ENCODE measurements around the gene SLF2.

Gene SLF2

GRCh38 chr10:100928039-100928438 is 15.3 kb downstream of the SLF2 start:
- no peak overlapping the region for H3K27ac ChIP-seq (ENCODE audit: low read depth, low read length)
- WGBS: 57% methylated on average over 1 of the region's 1 CpG
- H3K27me3 ChIP-seq (ENCODE audit: insufficient read depth, low read length): no peaks in the 10 kb centered on the region
- H3K36me3 ChIP-seq (ENCODE audit: insufficient read depth, low read length): peaks cover 96% of the 10 kb centered on the region
- H3K4me3 ChIP-seq (ENCODE audit: low read length): no peak overlapping the region
- no peaks in the 10 kb centered on the region for H3K9me3 ChIP-seq (ENCODE audit: insufficient read depth, low read depth, low read length)
- H3K9ac ChIP-seq (ENCODE audit: low read depth, low read length): no peak overlapping the region
- no peaks in the 10 kb centered on the region for H3K4me1 ChIP-seq (ENCODE audit: insufficient read depth, low read length)

- Histone ChIP-seq H3K4me3 (ENCODE audit: low read length) (no peak overlapping the region), H3K4me1 (ENCODE audit: insufficient read depth, low read length) (no peaks in the 10 kb centered on the region), H3K36me3 (ENCODE audit: insufficient read depth, low read length) (peaks cover 89% of the 10 kb centered on the region), H3K9ac (ENCODE audit: low read depth, low read length) (no peak overlapping the region), H3K9me3 (ENCODE audit: insufficient read depth, low read depth, low read length) (no peaks in the 10 kb centered on the region), H3K27ac (ENCODE audit: low read depth, low read length) (no peak overlapping the region), H3K27me3 (ENCODE audit: insufficient read depth, low read length) (no peaks in the 10 kb centered on the region)
Measured at GRCh38 chr10:100930368-100930767, 17.6 kb downstream of the SLF2 start.

- Histone ChIP-seq H3K36me3 (ENCODE audit: insufficient read depth, low read length) (peaks cover 84% of the 10 kb centered on the region), H3K27ac (ENCODE audit: low read depth, low read length) (no peak overlapping the region), H3K9ac (ENCODE audit: low read depth, low read length) (no peak overlapping the region), H3K27me3 (ENCODE audit: insufficient read depth, low read length) (no peaks in the 10 kb centered on the region), H3K4me3 (ENCODE audit: low read length) (no peak overlapping the region), H3K9me3 (ENCODE audit: insufficient read depth, low read depth, low read length) (no peaks in the 10 kb centered on the region), H3K4me1 (ENCODE audit: insufficient read depth, low read length) (no peaks in the 10 kb centered on the region)
- WGBS: 90% methylated on average over 3 of the region's 3 CpGs
Measured at GRCh38 chr10:100934084-100934659, 21.4 kb downstream of the SLF2 start.

GRCh38 chr10:100939763-100940344 is 27.1 kb downstream of the SLF2 start:
- Histone ChIP-seq H3K36me3 (ENCODE audit: insufficient read depth, low read length) (peaks cover 79% of the 10 kb centered on the region), H3K27me3 (ENCODE audit: insufficient read depth, low read length) (no peaks in the 10 kb centered on the region), H3K9ac (ENCODE audit: low read depth, low read length) (no peak overlapping the region), H3K9me3 (ENCODE audit: insufficient read depth, low read depth, low read length) (no peaks in the 10 kb centered on the region), H3K4me1 (ENCODE audit: insufficient read depth, low read length) (no peaks in the 10 kb centered on the region), H3K27ac (ENCODE audit: low read depth, low read length) (no peak overlapping the region), H3K4me3 (ENCODE audit: low read length) (no peak overlapping the region)

GRCh38 chr10:100942229-100942628 is 29.5 kb downstream of the SLF2 start:
- Histone ChIP-seq H3K9ac (ENCODE audit: low read depth, low read length) (no peak overlapping the region), H3K27ac (ENCODE audit: low read depth, low read length) (no peak overlapping the region), H3K27me3 (ENCODE audit: insufficient read depth, low read length) (no peaks in the 10 kb centered on the region), H3K4me3 (ENCODE audit: low read length) (no peak overlapping the region), H3K9me3 (ENCODE audit: insufficient read depth, low read depth, low read length) (no peaks in the 10 kb centered on the region), H3K36me3 (ENCODE audit: insufficient read depth, low read length) (peaks cover 91% of the 10 kb centered on the region), H3K4me1 (ENCODE audit: insufficient read depth, low read length) (no peaks in the 10 kb centered on the region)
- 84% methylated on average over 3 of the region's 3 CpGs for WGBS

- no peaks in the 10 kb centered on the region for H3K4me1 ChIP-seq (ENCODE audit: insufficient read depth, low read length)
- H3K9me3 ChIP-seq (ENCODE audit: insufficient read depth, low read depth, low read length): no peaks in the 10 kb centered on the region
- H3K4me3 ChIP-seq (ENCODE audit: low read length): no peak overlapping the region
- H3K27me3 ChIP-seq (ENCODE audit: insufficient read depth, low read length): no peaks in the 10 kb centered on the region
- H3K27ac ChIP-seq (ENCODE audit: low read depth, low read length): no peak overlapping the region
- H3K9ac ChIP-seq (ENCODE audit: low read depth, low read length): no peak overlapping the region
- H3K36me3 ChIP-seq (ENCODE audit: insufficient read depth, low read length): peaks cover 91% of the 10 kb centered on the region
Measured at GRCh38 chr10:100943508-100943907, 30.7 kb downstream of the SLF2 start.

GRCh38 chr10:100945754-100946153 is 33.0 kb downstream of the SLF2 start:
- Histone ChIP-seq H3K9ac (ENCODE audit: low read depth, low read length) (no peak overlapping the region), H3K4me3 (ENCODE audit: low read length) (no peak overlapping the region), H3K27ac (ENCODE audit: low read depth, low read length) (no peak overlapping the region), H3K4me1 (ENCODE audit: insufficient read depth, low read length) (no peaks in the 10 kb centered on the region), H3K27me3 (ENCODE audit: insufficient read depth, low read length) (no peaks in the 10 kb centered on the region), H3K9me3 (ENCODE audit: insufficient read depth, low read depth, low read length) (no peaks in the 10 kb centered on the region), H3K36me3 (ENCODE audit: insufficient read depth, low read length) (peaks cover 92% of the 10 kb centered on the region)

GRCh38 chr10:100948916-100949315 is 36.2 kb downstream of the SLF2 start:
- Histone ChIP-seq H3K36me3 (ENCODE audit: insufficient read depth, low read length) (peaks cover 76% of the 10 kb centered on the region), H3K27ac (ENCODE audit: low read depth, low read length) (no peak overlapping the region), H3K9me3 (ENCODE audit: insufficient read depth, low read depth, low read length) (no peaks in the 10 kb centered on the region), H3K4me3 (ENCODE audit: low read length) (no peak overlapping the region), H3K27me3 (ENCODE audit: insufficient read depth, low read length) (no peaks in the 10 kb centered on the region), H3K9ac (ENCODE audit: low read depth, low read length) (no peak overlapping the region), H3K4me1 (ENCODE audit: insufficient read depth, low read length) (no peaks in the 10 kb centered on the region)
- 96% methylated on average over 3 of the region's 3 CpGs for WGBS

- H3K27ac ChIP-seq (ENCODE audit: low read depth, low read length): no peak overlapping the region
- H3K9me3 ChIP-seq (ENCODE audit: insufficient read depth, low read depth, low read length): no peaks in the 10 kb centered on the region
- H3K4me3 ChIP-seq (ENCODE audit: low read length): no peak overlapping the region
- no peak overlapping the region for H3K9ac ChIP-seq (ENCODE audit: low read depth, low read length)
- H3K4me1 ChIP-seq (ENCODE audit: insufficient read depth, low read length): no peaks in the 10 kb centered on the region
- H3K27me3 ChIP-seq (ENCODE audit: insufficient read depth, low read length): no peaks in the 10 kb centered on the region
- peaks cover 78% of the 10 kb centered on the region for H3K36me3 ChIP-seq (ENCODE audit: insufficient read depth, low read length)
Measured at GRCh38 chr10:100960251-100960650, 47.5 kb downstream of the SLF2 start.

- H3K4me1 ChIP-seq (ENCODE audit: insufficient read depth, low read length): no peaks in the 10 kb centered on the region
- 79% methylated on average over 4 of the region's 4 CpGs for WGBS
- no peak overlapping the region for H3K4me3 ChIP-seq (ENCODE audit: low read length)
- no peak overlapping the region for H3K27ac ChIP-seq (ENCODE audit: low read depth, low read length)
- no peaks in the 10 kb centered on the region for H3K27me3 ChIP-seq (ENCODE audit: insufficient read depth, low read length)
- H3K36me3 ChIP-seq (ENCODE audit: insufficient read depth, low read length): peaks cover 65% of the 10 kb centered on the region
- no peaks in the 10 kb centered on the region for H3K9me3 ChIP-seq (ENCODE audit: insufficient read depth, low read depth, low read length)
- H3K9ac ChIP-seq (ENCODE audit: low read depth, low read length): no peak overlapping the region
Measured at GRCh38 chr10:100962351-100963080, 49.8 kb downstream of the SLF2 start.

GRCh38 chr10:100963826-100964225 is 51.1 kb downstream of the SLF2 start:
- WGBS: 95% methylated on average over 1 of the region's 1 CpG
- Histone ChIP-seq H3K27ac (ENCODE audit: low read depth, low read length) (no peak overlapping the region), H3K4me1 (ENCODE audit: insufficient read depth, low read length) (no peaks in the 10 kb centered on the region), H3K9me3 (ENCODE audit: insufficient read depth, low read depth, low read length) (no peaks in the 10 kb centered on the region), H3K27me3 (ENCODE audit: insufficient read depth, low read length) (peaks cover 3% of the 10 kb centered on the region; the same call in 1 of the 2 replicates), H3K4me3 (ENCODE audit: low read length) (no peak overlapping the region), H3K9ac (ENCODE audit: low read depth, low read length) (no peak overlapping the region), H3K36me3 (ENCODE audit: insufficient read depth, low read length) (peaks cover 54% of the 10 kb centered on the region)
